A549 (cell line): ENCODE measurements around the gene ACTR2. TPM values are rescaled to one million over a fixed set of nuclear protein-coding genes. Genes with fewer than 3 reads are reported as not detected.
A peak's percentile ranks its signal among the peaks of the same experiment; 100 is the strongest.

Experiments
- ATAC-seq, 2 experiments: fragments of 200-7000 bp in 1 of 2; fragments of >200 bp in 1 of 2; cut with Nextera tagmentation in 1 of 2; cut with Tn5 transposase in 1 of 2; 3 replicates each; pipeline versions ENCODE4 v1.8.0 to v1.9.1; 2018 to 2020; ENCODE audit warnings: mild to moderate bottlenecking in 1 of 2, moderate library complexity in 1 of 2
- CTCF ChIA-PET: fragments of 300-600 bp; sonication (Branson Sonifier 250); formaldehyde crosslinking; extraction: SDS; loops from one replicate; lab custom pipeline; 2021; ENCODE audit warnings: antibody characterized with exemption, inconsistent platforms; lab: Yijun Ruan, JAX
- POLR2A ChIA-PET: fragments of 350-600 bp; formaldehyde crosslinking; extraction: SDS; loops from one replicate; lab custom pipeline; 2021; ENCODE audit warnings: antibody characterized with exemption, inconsistent platforms; lab: Yijun Ruan, JAX
- DNase-seq, 2 experiments: peaks; one replicate each; pipeline versions ENCODE4 v3.0.0 to v3.0.0-alpha.2; 2011 to 2016; ENCODE audit warnings: low read depth in 1 of 2, low spot score in 1 of 2
- FAIRE-seq: peaks from 2 replicates; lab custom pipeline; 2011; peaks lifted over from hg19 to GRCh38; lab: Jason Lieb, UNC
- H3K27ac ChIP-seq, 2 experiments: fragments of >200 bp; sonication (Bioruptor Twin); formaldehyde crosslinking; 3 replicates each; pipeline ENCODE4 v1.5.1; 2016 to 2017
- H3K4me1 ChIP-seq: fragments of >200 bp; sonication (Bioruptor Twin); formaldehyde crosslinking; 3 replicates; pipeline ENCODE4 v1.6.1; 2016
- H3K4me2 ChIP-seq: fragments of >200 bp; sonication (Bioruptor Twin); formaldehyde crosslinking; 3 replicates; pipeline ENCODE4 v1.6.1; 2016
- H3K4me3 ChIP-seq: fragments of >200 bp; sonication (Bioruptor Twin); formaldehyde crosslinking; 3 replicates; pipeline ENCODE4 v1.5.1; 2016
- H3K9me3 ChIP-seq: fragments of >200 bp; sonication (Bioruptor Twin); formaldehyde crosslinking; 3 replicates; pipeline ENCODE4 v1.6.1; 2016
- ATOH8 ChIP-seq: fragments of 250-450 bp; sonication (Bioruptor Pico); IDR thresholded peaks from 2 replicates; pipeline ENCODE4 v1.5.0; 2020; ENCODE audit warnings: low read depth, mild to moderate bottlenecking, moderate library complexity
- CEBPB ChIP-seq, 2 experiments: fragments of >200 bp in 1 of 2; sonication (Bioruptor Twin) in 1 of 2; formaldehyde crosslinking in 1 of 2; IDR thresholded peaks; 2 replicates each; pipeline ENCODE4 v1.6.1; 2012 to 2016
- CTCF ChIP-seq: fragments of >200 bp; sonication (Bioruptor Twin); formaldehyde crosslinking; IDR thresholded peaks from 3 replicates; pipeline ENCODE4 v1.5.1; 2016
- ELK1 ChIP-seq: fragments of 150-350 bp; IDR thresholded peaks from 2 replicates; pipeline ENCODE4 v1.6.1; 2014; ENCODE audit warnings: low read depth, mild to moderate bottlenecking, low read length
- EP300 ChIP-seq, 2 experiments: fragments of >200 bp; sonication (Bioruptor Twin); formaldehyde crosslinking; IDR thresholded peaks; 2 replicates in 1 of 2; 3 replicates in 1 of 2; pipeline ENCODE4 v1.6.1; 2016 to 2017
- ESRRA ChIP-seq: fragments of 150-350 bp; IDR thresholded peaks from 2 replicates; pipeline ENCODE4 v1.6.1; 2014; ENCODE audit warnings: mild to moderate bottlenecking, low read length, borderline replicate concordance
- GATA3 ChIP-seq: IDR thresholded peaks from 2 replicates; pipeline ENCODE4 v1.6.1; 2012; ENCODE audit warnings: borderline replicate concordance
- HDAC2 ChIP-seq: fragments of 200-600 bp; sonication (generic); IDR thresholded peaks from 2 replicates; pipeline ENCODE4 v1.6.1; 2016
- HOXA7 ChIP-seq: fragments of 250-450 bp; sonication (Bioruptor Pico); IDR thresholded peaks from 2 replicates; pipeline ENCODE4 v1.5.0; 2020; ENCODE audit warnings: mild to moderate bottlenecking, moderate library complexity
- HOXB13 ChIP-seq: fragments of 250-450 bp; sonication (Bioruptor Pico); IDR thresholded peaks from 2 replicates; pipeline ENCODE4 v1.5.0; 2020; ENCODE audit warnings: low read depth, mild to moderate bottlenecking, moderate library complexity
- MAX ChIP-seq: IDR thresholded peaks from 2 replicates; pipeline ENCODE4 v1.6.1; 2012
- MAZ ChIP-seq: fragments of 150-350 bp; IDR thresholded peaks from 2 replicates; pipeline ENCODE4 v1.6.1; 2014; ENCODE audit warnings: antibody characterized with exemption, low read depth, low read length, borderline replicate concordance
- NPAS2 ChIP-seq: fragments of 250-450 bp; sonication (Bioruptor Pico); IDR thresholded peaks from 2 replicates; pipeline ENCODE4 v1.8.0; 2022; ENCODE audit warnings: mild to moderate bottlenecking, moderate library complexity, borderline replicate concordance
- POLR2A ChIP-seq: IDR thresholded peaks from 2 replicates; pipeline ENCODE4 v1.6.1; 2012; ENCODE audit warnings: mild to moderate bottlenecking, low read length
- POLR2AphosphoS2 ChIP-seq: conservative IDR thresholded peaks from 2 replicates; pipeline ENCODE4 v1.6.1; 2012; ENCODE audit warnings: low read length, improper control_type of control experiment, inconsistent platforms
- RFX5 ChIP-seq: fragments of 450-650 bp; IDR thresholded peaks from 2 replicates; pipeline ENCODE4 v1.7.1; 2014; ENCODE audit warnings: antibody characterized with exemption, mild to moderate bottlenecking, moderate library complexity
- USF2 ChIP-seq: fragments of 450-650 bp; IDR thresholded peaks from 2 replicates; pipeline ENCODE4 v1.6.1; 2014; ENCODE audit warnings: antibody characterized with exemption
- ZFP36 ChIP-seq: fragments of 450-650 bp; IDR thresholded peaks from 2 replicates; pipeline ENCODE4 v1.6.1; 2014; ENCODE audit warnings: borderline replicate concordance; ENCODE audit not compliant: partially characterized antibody
- WGBS: methylation state at CpG from one replicate; pipeline ENCODE4 v1.1.6; 2017; ENCODE audit errors: missing lambda C conversion rate; 5-methylcytosine and 5-hydroxymethylcytosine counted together
- polyA plus RNA-seq, 4 experiments: library from polyadenylated mRNA; depleted of rRNA in 3 of 4; stranded (reverse); fragments of >200 nt; fragmentation: RNase III in 1 of 4; extraction: RNeasy Plus Mini Kit Qiagen cat#74134 plus additional on column Dnase treatment in 1 of 4; gene quantifications; 2 replicates in 3 of 4; 3 replicates in 1 of 4; pipeline ENCODE4 v1.2.3, GENCODE V29; 2011 to 2017

Gene ACTR2
- polyA plus RNA-seq, 2 of the 4 experiments (the other 2 are of a cell fraction) = 270 to 278 TPM

- Histone ChIP-seq H3K9me3 (0 out of 3 replicates have a peak, but pooled peaks cover 8% of the 10 kb centered on the region), H3K4me2 (no peak overlapping the region), H3K4me1 (0 out of 3 replicates have a peak, but pooled peaks cover 4% of the 10 kb centered on the region), H3K4me3 (no peak overlapping the region), H3K27ac (no peak overlapping the region)
- TF ChIP-seq GATA3 (no peak), POLR2AphosphoS2 (no peak)
- no peak for FAIRE-seq
- ChIA-PET POLR2A (no interaction called here), CTCF (interaction anchor here (0.6 to 6.2 kb wide), 5 partner anchors 36 to 268 kb away, joined by 3 to 69 read pairs (median 14); no protein-coding TSS in a partner anchor)
- DNase-seq = no peak
- WGBS = 77% methylated on average over 3 of the region's 3 CpGs
- no peak for ATAC-seq
Measured at GRCh38 chr2:65185012-65185411, 42.6 kb upstream of the ACTR2 start.

- ChIA-PET POLR2A (interaction anchor here (0.7 to 1.0 kb wide), 3 partner anchors 17 to 56 kb away, joined by 4 to 6 read pairs (median 5); partner anchors contain the start of genes ACTR2 and RAB1A), CTCF (interaction anchor here (0.6 to 6.2 kb wide), 50 partner anchors 9 to 388 kb away, joined by 3 to 69 read pairs (median 5); partner anchors contain the start of genes ACTR2, CEP68 and RAB1A)
- 81% methylated on average over 23 of the region's 23 CpGs for WGBS
- H3K4me2 ChIP-seq = no peak overlapping the region
- H3K27ac ChIP-seq = no peak overlapping the region
- ATAC-seq = peak in 1 of 2 experiments; percentile 25; a peak in 3 of 6 replicates
- DNase-seq = no peak
- no peaks in the 10 kb centered on the region for H3K9me3 ChIP-seq
- no peak overlapping the region for H3K4me3 ChIP-seq
- FAIRE-seq = no peak
- 0 out of 3 replicates have a peak, but pooled peaks cover 4% of the 10 kb centered on the region for H3K4me1 ChIP-seq
- TF ChIP-seq RFX5 (no peak), POLR2A (no peak), ELK1 (no peak), CEBPB (IDR thresholded peaks at IDR 0.05) (no peak), MAZ (no peak), ATOH8 (CRISPR knock-in tag) (no peak), HDAC2 (no peak), MAX (no peak), NPAS2 (CRISPR knock-in tag) (no peak), EP300 (IDR thresholded peaks at IDR 0.05) (no peak), ESRRA (no peak), HOXA7 (CRISPR knock-in tag) (no peak), USF2 (no peak), HOXB13 (no peak), CTCF (no peak), ZFP36 (no peak)
Measured at GRCh38 chr2:65186093-65186868, 41.4 kb upstream of the ACTR2 start.
